ENCODE results near the gene GNB1. TPM values are rescaled to one million over a fixed set of nuclear protein-coding genes. Genes with fewer than 3 reads are reported as not detected.
A peak's percentile ranks its signal among the peaks of the same experiment; 100 is the strongest.

GNB1 gene
- polyA plus RNA-seq, 3 donors, result 41.9 to 357 (median 111) TPM

- Mint-ChIP-seq H3K27me3 (ENCODE audit: low read depth in 3 of 3) (peaks cover 3 to 9% (median 7%) of the 10 kb centered on the region in 3 donors), H3K9me3 (peaks cover 0 to 1% (median 0%) of the 10 kb centered on the region in 7 donors), H3K36me3 (no peaks in the 10 kb centered on the region), H3K27ac (peak overlapping the region in 3 of 7 donors; percentile 26 to 80 (median 72)), H3K4me3 (peak overlapping the region; percentile 71 to 75), H3K4me1 (peaks cover 14% of the 10 kb centered on the region)
- Histone ChIP-seq H3K79me2 (ENCODE audit: insufficient read depth, low read length) (no peaks in the 10 kb centered on the region), H3K4me1 (ENCODE audit: control insufficient read depth in 1 of 2, insufficient read depth in 2 of 2, low read length in 2 of 2) (peaks cover 13 to 17% of the 10 kb centered on the region in 2 donors), H3K27me3 (ENCODE audit: control insufficient read depth in 2 of 2, insufficient read depth in 2 of 2, low read length in 2 of 2) (peaks cover 0 to 5% of the 10 kb centered on the region in 2 donors), H3K4me2 (replicated peaks; ENCODE audit: extremely low read depth, low read length, poor library complexity, severe bottlenecking) (peak overlapping the region; percentile 82), H3K9ac (ENCODE audit: insufficient read depth, low read length, poor library complexity, severe bottlenecking) (peak overlapping the region; percentile 72), H3K36me3 (replicated peaks in 1 of 2; ENCODE audit: control insufficient read depth in 1 of 2, insufficient read depth in 2 of 2, low read length in 2 of 2) (no peaks in the 10 kb centered on the region), H2AFZ (ENCODE audit: insufficient read depth, low read depth, low read length, poor library complexity, severe bottlenecking) (peak overlapping the region; percentile 92), H3K4me3 (replicated peaks in 1 of 3; ENCODE audit: low read depth in 2 of 3, low read length in 3 of 3) (peak overlapping the region; percentile 46 to 75 (median 65)), H3K27ac (ENCODE audit: low read depth in 1 of 2, low read length in 2 of 2) (peak overlapping the region in 1 of 2 donors; percentile 72), H3K9me3 (replicated peaks in 1 of 2; ENCODE audit: control insufficient read depth in 1 of 2, insufficient read depth in 1 of 2, low read length in 2 of 2) (no peaks in the 10 kb centered on the region), H4K20me1 (ENCODE audit: insufficient read depth, low read length) (peaks cover 6% of the 10 kb centered on the region)
- intact Hi-C loops (cut with micrococcal nuclease), result loop anchor here (5.0 kb wide), 3 partner anchors 51 to 146 kb away; no protein-coding TSS in a partner anchor
- DNase-seq, result peak in 1 of 3 donors; percentile 33
- 6% methylated on average over 21 of the region's 21 CpGs for WGBS (ENCODE audit: insufficient coverage)
- TF ChIP-seq, protein P1, sequence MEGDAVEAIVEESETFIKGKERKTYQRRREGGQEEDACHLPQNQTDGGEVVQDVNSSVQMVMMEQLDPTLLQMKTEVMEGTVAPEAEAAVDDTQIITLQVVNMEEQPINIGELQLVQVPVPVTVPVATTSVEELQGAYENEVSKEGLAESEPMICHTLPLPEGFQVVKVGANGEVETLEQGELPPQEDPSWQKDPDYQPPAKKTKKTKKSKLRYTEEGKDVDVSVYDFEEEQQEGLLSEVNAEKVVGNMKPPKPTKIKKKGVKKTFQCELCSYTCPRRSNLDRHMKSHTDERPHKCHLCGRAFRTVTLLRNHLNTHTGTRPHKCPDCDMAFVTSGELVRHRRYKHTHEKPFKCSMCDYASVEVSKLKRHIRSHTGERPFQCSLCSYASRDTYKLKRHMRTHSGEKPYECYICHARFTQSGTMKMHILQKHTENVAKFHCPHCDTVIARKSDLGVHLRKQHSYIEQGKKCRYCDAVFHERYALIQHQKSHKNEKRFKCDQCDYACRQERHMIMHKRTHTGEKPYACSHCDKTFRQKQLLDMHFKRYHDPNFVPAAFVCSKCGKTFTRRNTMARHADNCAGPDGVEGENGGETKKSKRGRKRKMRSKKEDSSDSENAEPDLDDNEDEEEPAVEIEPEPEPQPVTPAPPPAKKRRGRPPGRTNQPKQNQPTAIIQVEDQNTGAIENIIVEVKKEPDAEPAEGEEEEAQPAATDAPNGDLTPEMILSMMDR (IDR thresholded peaks at IDR 0.05), result no peak
Measured at GRCh38 chr1:1908506-1908791, 17.6 kb upstream of the GNB1 start.

DNA sequence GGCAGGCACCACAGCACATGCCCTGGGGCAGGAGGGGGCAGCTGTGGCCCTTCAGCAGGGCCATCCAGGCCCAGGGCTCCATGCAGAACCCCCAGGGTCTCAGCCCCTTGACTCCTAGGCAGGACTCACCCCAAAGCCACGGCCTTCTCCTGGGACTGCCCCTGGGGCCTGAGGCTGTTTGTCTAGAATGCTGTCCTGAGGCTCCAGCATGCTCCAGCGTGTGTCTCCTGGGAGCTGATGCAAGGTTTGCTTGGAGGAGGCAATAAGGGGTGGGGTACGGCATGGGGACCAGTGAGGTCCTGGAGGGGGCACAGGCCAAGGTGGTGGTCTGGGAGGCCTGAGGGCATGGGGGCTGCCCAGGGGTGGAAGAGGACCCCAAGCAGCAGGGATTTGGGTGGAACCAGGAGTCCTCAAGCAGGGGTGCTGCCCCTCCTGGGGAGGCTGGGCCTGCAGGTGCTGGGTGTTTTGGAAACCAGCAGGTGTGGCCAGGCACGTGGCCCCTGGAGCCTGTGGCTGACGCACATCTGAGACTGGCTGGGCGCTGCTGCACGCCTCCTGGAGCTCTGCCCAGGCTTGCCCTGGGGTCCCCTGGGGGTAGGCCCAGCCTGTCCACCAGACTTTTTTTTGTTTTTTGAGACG, 16.3 kb upstream of the GNB1 start:
- TF ChIP-seq, protein P1 (IDR thresholded peaks at IDR 0.05), result no peak
- no peak overlapping the region for H2AFZ ChIP-seq (ENCODE audit: insufficient read depth, low read depth, low read length, poor library complexity, severe bottlenecking)
- Mint-ChIP-seq H3K27me3 (ENCODE audit: low read depth in 3 of 3) (peaks cover 4 to 9% (median 7%) of the 10 kb centered on the region in 3 donors), H3K4me3 (no peak overlapping the region), H3K4me1 (peaks cover 14% of the 10 kb centered on the region), H3K27ac (no peak overlapping the region), H3K9me3 (peaks cover 0 to 7% (median 3%) of the 10 kb centered on the region in 7 donors), H3K36me3 (no peaks in the 10 kb centered on the region)
- no peak overlapping the region for H3K4me2 ChIP-seq (replicated peaks; ENCODE audit: extremely low read depth, low read length, poor library complexity, severe bottlenecking)
- H3K4me3 ChIP-seq (replicated peaks in 1 of 3; ENCODE audit: low read depth in 2 of 3, low read length in 3 of 3), result no peak overlapping the region
- peaks cover 0 to 5% of the 10 kb centered on the region in 2 donors for H3K27me3 ChIP-seq (ENCODE audit: control insufficient read depth in 2 of 2, insufficient read depth in 2 of 2, low read length in 2 of 2)
- peaks cover 6% of the 10 kb centered on the region for H4K20me1 ChIP-seq (ENCODE audit: insufficient read depth, low read length)
- H3K27ac ChIP-seq (ENCODE audit: low read depth in 1 of 2, low read length in 2 of 2), result no peak overlapping the region
- no peaks in the 10 kb centered on the region for H3K36me3 ChIP-seq (replicated peaks in 1 of 2; ENCODE audit: control insufficient read depth in 1 of 2, insufficient read depth in 2 of 2, low read length in 2 of 2)
- peaks cover 13 to 17% of the 10 kb centered on the region in 2 donors for H3K4me1 ChIP-seq (ENCODE audit: control insufficient read depth in 1 of 2, insufficient read depth in 2 of 2, low read length in 2 of 2)
- H3K9me3 ChIP-seq (replicated peaks in 1 of 2; ENCODE audit: control insufficient read depth in 1 of 2, insufficient read depth in 1 of 2, low read length in 2 of 2), result peaks cover 0 to 6% of the 10 kb centered on the region in 2 donors
- 86% methylated on average over 7 of the region's 8 CpGs for WGBS (ENCODE audit: insufficient coverage)
- H3K79me2 ChIP-seq (ENCODE audit: insufficient read depth, low read length), result no peaks in the 10 kb centered on the region
- no peak overlapping the region for H3K9ac ChIP-seq (ENCODE audit: insufficient read depth, low read length, poor library complexity, severe bottlenecking)
- peak in 1 of 3 donors; percentile 9 for DNase-seq
- intact Hi-C loops (cut with micrococcal nuclease), result loop anchor here (5.0 kb wide), 3 partner anchors 50 to 145 kb away; no protein-coding TSS in a partner anchor
